WI38 (cell line): ENCODE data around the gene RBMS1.

Source experiments
- H3K4me3 ChIP-seq: 2 replicates; pipeline ENCODE4 v1.5.1; 2011; ENCODE audit warnings: low read depth, mild to moderate bottlenecking, control low read depth, low read length
- TF ChIP-seq, protein P1 (sequence below): IDR thresholded peaks from 2 replicates; pipeline ENCODE4 v1.5.1; 2012; ENCODE audit warnings: low read depth, mild to moderate bottlenecking, control low read depth, low read length

RBMS1 gene

DNA sequence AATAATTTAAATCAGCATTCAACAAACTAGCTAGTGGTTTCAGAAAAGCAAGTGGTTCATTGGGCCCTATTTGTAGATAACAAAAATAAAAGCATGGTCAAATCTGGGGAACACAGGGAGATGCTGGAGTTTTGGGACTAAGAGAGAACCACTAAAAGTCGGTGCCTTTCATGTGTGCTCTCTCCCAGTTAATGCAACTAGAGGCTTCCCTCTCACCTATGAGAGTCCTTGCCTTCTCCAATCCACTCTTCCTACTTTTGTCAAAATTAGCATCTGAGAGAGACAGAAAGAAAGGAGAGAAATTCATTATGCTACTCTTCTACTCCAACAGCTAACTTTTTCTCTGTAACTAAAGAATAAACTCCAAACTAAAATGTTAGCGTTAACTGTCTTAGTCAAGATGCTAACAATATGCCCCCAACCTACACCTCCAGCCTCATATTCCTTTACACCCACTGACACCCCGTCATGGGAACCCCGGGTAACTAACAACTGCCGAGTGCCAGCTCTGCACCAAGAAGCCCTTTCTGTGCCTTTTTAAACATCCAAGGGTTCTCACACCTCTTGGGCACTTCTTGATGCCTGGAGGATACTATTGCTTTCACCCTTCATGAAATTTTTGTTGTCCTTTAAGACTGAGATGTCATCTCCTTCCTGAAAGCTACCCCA is 133.4 kb downstream of the RBMS1 start:
- TF ChIP-seq, protein P1, sequence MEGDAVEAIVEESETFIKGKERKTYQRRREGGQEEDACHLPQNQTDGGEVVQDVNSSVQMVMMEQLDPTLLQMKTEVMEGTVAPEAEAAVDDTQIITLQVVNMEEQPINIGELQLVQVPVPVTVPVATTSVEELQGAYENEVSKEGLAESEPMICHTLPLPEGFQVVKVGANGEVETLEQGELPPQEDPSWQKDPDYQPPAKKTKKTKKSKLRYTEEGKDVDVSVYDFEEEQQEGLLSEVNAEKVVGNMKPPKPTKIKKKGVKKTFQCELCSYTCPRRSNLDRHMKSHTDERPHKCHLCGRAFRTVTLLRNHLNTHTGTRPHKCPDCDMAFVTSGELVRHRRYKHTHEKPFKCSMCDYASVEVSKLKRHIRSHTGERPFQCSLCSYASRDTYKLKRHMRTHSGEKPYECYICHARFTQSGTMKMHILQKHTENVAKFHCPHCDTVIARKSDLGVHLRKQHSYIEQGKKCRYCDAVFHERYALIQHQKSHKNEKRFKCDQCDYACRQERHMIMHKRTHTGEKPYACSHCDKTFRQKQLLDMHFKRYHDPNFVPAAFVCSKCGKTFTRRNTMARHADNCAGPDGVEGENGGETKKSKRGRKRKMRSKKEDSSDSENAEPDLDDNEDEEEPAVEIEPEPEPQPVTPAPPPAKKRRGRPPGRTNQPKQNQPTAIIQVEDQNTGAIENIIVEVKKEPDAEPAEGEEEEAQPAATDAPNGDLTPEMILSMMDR = no peak

DNA sequence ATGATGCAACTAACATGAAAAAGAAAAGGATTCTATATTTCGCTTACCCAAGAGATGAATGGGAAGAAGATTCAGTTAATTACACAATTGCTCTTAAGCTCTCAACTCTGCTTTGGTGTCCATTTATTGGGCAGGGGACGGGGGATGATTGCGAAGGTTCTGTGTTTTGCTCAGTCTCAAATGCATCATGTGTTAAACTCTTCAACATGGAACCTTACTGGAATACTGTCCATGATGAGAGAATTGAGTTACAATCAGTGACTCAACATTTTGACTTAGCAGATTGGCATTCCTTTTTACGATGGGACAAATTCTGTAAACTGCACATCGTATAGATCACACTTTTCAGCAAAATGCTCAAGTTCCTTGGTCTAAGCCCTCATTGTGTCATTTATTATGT is 135.6 kb downstream of the RBMS1 start:
- H3K4me3 ChIP-seq = no peak overlapping the region
- TF ChIP-seq, protein P1 = no peak

More for the DNA sequence above, 133.4 kb downstream of the RBMS1 start:
- no peak overlapping the region for H3K4me3 ChIP-seq

DNA sequence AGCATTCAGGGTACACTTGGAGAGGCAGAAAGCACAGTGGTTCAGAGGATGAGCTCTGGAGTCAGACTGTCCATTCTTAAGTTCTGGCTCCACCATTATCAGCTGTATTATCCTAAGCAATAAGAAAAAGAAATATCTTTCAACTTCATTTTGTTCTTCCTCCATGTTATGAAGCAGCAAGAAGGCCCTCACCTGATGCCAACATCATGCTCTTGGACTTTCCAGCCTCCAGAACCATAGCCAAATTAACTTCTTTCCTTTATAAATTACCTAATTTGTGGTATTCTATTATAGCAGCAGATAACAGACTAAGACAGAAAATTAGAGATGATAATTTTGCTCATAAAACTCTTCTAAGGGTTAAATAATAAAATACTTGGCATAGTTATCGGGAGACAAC is 137.1 kb downstream of the RBMS1 start:
- no peak overlapping the region for H3K4me3 ChIP-seq
- TF ChIP-seq, protein P1 = no peak

DNA sequence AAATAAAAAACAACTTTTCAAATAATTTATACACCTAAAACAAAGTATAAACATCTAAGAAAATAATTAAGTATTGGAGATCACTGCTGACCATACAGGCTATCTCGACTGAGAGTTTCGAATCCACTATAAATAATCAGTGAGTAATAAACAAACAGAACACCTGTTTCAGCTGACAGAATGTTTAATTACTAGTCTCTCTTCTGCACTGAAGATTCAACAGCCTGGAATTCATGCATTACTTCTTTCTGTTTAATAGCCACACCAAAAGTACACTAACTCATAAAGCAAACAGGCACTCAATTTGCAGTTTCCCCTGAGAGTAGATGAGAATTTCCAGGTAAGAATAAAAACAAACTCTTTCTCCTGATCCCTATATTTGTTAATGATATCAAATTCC is 138.5 kb downstream of the RBMS1 start:
- TF ChIP-seq, protein P1 = no peak
- no peak overlapping the region for H3K4me3 ChIP-seq

DNA sequence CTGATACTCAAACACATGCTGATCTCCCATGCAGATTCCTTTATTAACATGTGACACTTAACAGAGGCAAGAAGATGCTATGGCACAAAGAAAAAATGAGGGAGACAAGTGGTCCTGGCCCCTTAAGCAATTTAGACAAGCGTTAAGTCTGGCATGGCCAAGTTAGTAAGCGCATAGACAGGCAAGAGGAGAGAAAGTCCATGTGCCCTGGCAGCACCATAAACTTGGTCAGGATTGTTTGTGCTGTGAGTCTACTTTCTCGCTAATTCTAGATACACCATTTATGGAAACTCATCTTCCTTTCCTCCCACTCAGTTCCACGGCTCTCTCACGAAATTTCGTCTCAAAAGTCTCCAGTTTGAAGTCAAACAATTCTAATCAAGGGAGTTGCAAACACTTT is 138.9 kb downstream of the RBMS1 start:
- TF ChIP-seq, protein P1 = no peak
- no peak overlapping the region for H3K4me3 ChIP-seq

DNA sequence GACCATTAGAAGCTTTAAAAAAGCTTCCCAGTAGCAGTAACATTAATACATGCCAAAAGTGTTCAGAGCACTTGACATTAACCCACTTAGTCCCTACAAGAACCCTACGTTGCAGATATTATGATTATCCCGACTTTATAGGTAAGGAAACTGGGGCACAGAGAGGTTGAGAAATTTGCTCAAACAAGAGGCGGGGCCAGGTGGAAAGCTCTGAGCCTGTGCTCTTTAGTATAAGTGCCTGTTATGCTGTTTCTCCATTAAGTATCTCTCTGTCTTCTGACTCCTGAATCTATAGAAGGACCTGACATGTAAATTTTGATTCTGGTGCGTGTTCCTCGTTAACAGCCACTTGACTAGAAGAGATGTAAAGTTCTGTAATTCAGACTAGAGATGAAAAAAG is 139.8 kb downstream of the RBMS1 start:
- TF ChIP-seq, protein P1 = no peak

DNA sequence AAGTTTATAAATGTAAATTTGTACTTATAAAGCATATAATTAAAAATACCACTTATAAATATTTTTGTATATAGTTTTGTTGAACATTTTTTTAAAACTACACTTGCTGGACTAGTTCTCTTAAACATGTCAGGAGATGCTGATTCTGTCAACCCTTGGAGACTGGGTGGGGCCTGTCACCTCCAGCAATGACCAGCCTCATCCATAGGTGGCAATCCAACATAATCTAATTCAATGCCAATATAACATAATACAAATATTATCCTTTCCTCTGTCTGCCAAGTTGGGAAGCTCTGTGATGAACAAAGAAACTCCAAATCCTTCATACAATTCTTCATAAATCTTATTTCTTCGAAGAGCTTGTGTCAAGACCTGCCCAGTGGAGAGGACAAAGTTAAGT is 140.4 kb downstream of the RBMS1 start:
- no peak overlapping the region for H3K4me3 ChIP-seq
- TF ChIP-seq, protein P1 = no peak

More for the DNA sequence above, 139.8 kb downstream of the RBMS1 start:
- no peak overlapping the region for H3K4me3 ChIP-seq
